Measurements from ENCODE around the gene GLA. TPM values are rescaled to one million over a fixed set of nuclear protein-coding genes. Genes with fewer than 3 reads are reported as not detected.

Gene GLA
- 22.2 and 24.6 TPM in 2 replicates for total RNA-seq (ENCODE audit: low replicate concordance)

GRCh38 chrX:101407748-101408531 lies at the start of gene GLA, which contains the start of gene HNRNPH2:
Gene GLA, minus strand, starts transcription at chrX:101407925. Its CDS starts 22 bp downstream, at chrX:101407903.
Gene HNRNPH2, plus strand, starts transcription at chrX:101408222. Its CDS starts 3,767 bp downstream, at chrX:101411989.

GRCh38 chrX:101390664-101391525 lies 16.8 kb downstream of the GLA start, which contains the start of gene RPL36A:
Gene RPL36A, plus strand, starts transcription at chrX:101391011. Its CDS starts 33 bp downstream, at chrX:101391044.

GRCh38 chrX:101385795-101386541 lies 21.8 kb downstream of the GLA start, which contains the start of gene BTK:
Gene BTK, minus strand, starts transcription at chrX:101386191. Its CDS starts 10,907 bp downstream, at chrX:101375284.

GRCh38 chrX:101348452-101349192 lies 59.1 kb downstream of the GLA start, which contains the start of gene TIMM8A:
Gene TIMM8A, minus strand, starts transcription at chrX:101348742. Its CDS starts 78 bp downstream, at chrX:101348664.

Other genes with a start within 250 kb of the GLA start
- 0.12 and 6.7 TPM in 2 replicates for gene DRP2, start 188.1 kb downstream of the GLA start, total RNA-seq (ENCODE audit: low replicate concordance)
- gene TAF7L, start 116.6 kb downstream of the GLA start, total RNA-seq (ENCODE audit: low replicate concordance), result 0.15 and 0.23 TPM in 2 replicates
- gene TIMM8A, start 59.2 kb downstream of the GLA start, total RNA-seq (ENCODE audit: low replicate concordance), result 1.5 and 3.3 TPM in 2 replicates
- 0.53 TPM in 1 of 2 replicates, not detected in the other for gene BTK, start 21.7 kb downstream of the GLA start, total RNA-seq (ENCODE audit: low replicate concordance)
- 347 and 706 TPM in 2 replicates for gene RPL36A, start 16.9 kb downstream of the GLA start, total RNA-seq (ENCODE audit: low replicate concordance)
- 88.2 and 96.9 TPM in 2 replicates for gene HNRNPH2, start 297 bp upstream of the GLA start, total RNA-seq (ENCODE audit: low replicate concordance)
- gene ARMCX4, start 77.5 kb upstream of the GLA start, total RNA-seq (ENCODE audit: low replicate concordance), result 3.5 and 3.9 TPM in 2 replicates
- gene ARMCX1, start 142.6 kb upstream of the GLA start, total RNA-seq (ENCODE audit: low replicate concordance), result 42.5 and 57.7 TPM in 2 replicates
- gene ARMCX6, start 210.1 kb upstream of the GLA start, total RNA-seq (ENCODE audit: low replicate concordance), result 38.6 and 42.5 TPM in 2 replicates
- gene ARMCX3, start 215.2 kb upstream of the GLA start, total RNA-seq (ENCODE audit: low replicate concordance), result 71.4 and 98.1 TPM in 2 replicates

Measured in smooth muscle cell of the coronary artery (primary cell).